Measurements from ENCODE around the gene RETREG2.

The RETREG2 gene

DNA sequence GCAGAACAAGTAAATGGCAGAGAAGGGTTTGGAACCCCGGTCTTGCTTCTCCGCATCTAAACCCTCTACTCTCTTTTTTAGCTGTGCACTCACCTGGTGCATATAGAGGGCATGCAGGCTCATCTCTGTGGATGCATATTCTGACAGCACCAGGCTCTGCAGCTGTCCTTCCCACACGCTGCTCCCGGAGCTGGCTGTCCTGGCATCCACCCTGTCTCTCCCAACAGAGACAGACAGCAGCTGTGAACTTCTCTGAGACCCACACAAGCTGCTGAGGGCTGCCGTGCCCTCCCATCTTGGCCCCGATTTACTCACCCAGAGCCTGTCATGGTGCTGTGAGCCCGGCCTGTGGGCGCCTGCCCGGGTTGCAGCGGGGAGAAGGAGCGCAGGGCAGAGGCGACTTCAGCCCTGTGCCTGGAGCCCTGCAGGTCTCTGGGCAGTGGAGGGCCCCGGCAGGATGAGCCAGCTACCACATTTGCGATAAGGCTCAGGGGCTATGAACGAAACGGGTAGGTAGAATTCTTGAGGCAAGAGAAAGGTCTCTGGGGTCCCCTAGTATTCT, 44.0 kb downstream of the RETREG2 start:
- TF ChIP-seq TCF12 (IDR thresholded peaks at IDR 0.05; ENCODE audit: low read depth), result no peak
- no peak for TF ChIP-seq FOXM1 (IDR thresholded peaks at IDR 0.05; ENCODE audit: borderline replicate concordance, low read depth)
- no peak for TF ChIP-seq YY1 (IDR thresholded peaks at IDR 0.05; ENCODE audit: low read depth)
- TF ChIP-seq NFIC (IDR thresholded peaks at IDR 0.05), result no peak
- TF ChIP-seq RAD21 (IDR thresholded peaks at IDR 0.05; ENCODE audit: low read depth), result no peak
- TF ChIP-seq ZBTB7A (IDR thresholded peaks at IDR 0.05; ENCODE audit: low read depth), result no peak
- TF ChIP-seq TEAD4 (IDR thresholded peaks at IDR 0.05), result no peak
- TF ChIP-seq EGR1 (IDR thresholded peaks at IDR 0.05), result no peak
- no peak for TF ChIP-seq EP300 (IDR thresholded peaks at IDR 0.05; ENCODE audit: borderline replicate concordance)
- no peak for TF ChIP-seq CREB1 (IDR thresholded peaks at IDR 0.05; ENCODE audit: low read depth)
- TF ChIP-seq TAF1 (IDR thresholded peaks at IDR 0.05; ENCODE audit: low read depth), result no peak
- TF ChIP-seq, protein P1, sequence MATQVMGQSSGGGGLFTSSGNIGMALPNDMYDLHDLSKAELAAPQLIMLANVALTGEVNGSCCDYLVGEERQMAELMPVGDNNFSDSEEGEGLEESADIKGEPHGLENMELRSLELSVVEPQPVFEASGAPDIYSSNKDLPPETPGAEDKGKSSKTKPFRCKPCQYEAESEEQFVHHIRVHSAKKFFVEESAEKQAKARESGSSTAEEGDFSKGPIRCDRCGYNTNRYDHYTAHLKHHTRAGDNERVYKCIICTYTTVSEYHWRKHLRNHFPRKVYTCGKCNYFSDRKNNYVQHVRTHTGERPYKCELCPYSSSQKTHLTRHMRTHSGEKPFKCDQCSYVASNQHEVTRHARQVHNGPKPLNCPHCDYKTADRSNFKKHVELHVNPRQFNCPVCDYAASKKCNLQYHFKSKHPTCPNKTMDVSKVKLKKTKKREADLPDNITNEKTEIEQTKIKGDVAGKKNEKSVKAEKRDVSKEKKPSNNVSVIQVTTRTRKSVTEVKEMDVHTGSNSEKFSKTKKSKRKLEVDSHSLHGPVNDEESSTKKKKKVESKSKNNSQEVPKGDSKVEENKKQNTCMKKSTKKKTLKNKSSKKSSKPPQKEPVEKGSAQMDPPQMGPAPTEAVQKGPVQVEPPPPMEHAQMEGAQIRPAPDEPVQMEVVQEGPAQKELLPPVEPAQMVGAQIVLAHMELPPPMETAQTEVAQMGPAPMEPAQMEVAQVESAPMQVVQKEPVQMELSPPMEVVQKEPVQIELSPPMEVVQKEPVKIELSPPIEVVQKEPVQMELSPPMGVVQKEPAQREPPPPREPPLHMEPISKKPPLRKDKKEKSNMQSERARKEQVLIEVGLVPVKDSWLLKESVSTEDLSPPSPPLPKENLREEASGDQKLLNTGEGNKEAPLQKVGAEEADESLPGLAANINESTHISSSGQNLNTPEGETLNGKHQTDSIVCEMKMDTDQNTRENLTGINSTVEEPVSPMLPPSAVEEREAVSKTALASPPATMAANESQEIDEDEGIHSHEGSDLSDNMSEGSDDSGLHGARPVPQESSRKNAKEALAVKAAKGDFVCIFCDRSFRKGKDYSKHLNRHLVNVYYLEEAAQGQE (IDR thresholded peaks at IDR 0.05; ENCODE audit: low read depth), result no peak
- no peak for TF ChIP-seq CEBPB (IDR thresholded peaks at IDR 0.05)

- TF ChIP-seq MAX (IDR thresholded peaks at IDR 0.05) (no peak), NFIC (IDR thresholded peaks at IDR 0.05) (no peak), TCF12 (IDR thresholded peaks at IDR 0.05; ENCODE audit: low read depth) (no peak), CREB1 (IDR thresholded peaks at IDR 0.05; ENCODE audit: low read depth) (no peak), EGR1 (IDR thresholded peaks at IDR 0.05) (no peak)
- TF ChIP-seq, protein P1 (IDR thresholded peaks at IDR 0.05; ENCODE audit: low read depth), result no peak
Observed at GRCh38 chr2:219223831-219224610, 45.9 kb downstream of the RETREG2 start.

DNA sequence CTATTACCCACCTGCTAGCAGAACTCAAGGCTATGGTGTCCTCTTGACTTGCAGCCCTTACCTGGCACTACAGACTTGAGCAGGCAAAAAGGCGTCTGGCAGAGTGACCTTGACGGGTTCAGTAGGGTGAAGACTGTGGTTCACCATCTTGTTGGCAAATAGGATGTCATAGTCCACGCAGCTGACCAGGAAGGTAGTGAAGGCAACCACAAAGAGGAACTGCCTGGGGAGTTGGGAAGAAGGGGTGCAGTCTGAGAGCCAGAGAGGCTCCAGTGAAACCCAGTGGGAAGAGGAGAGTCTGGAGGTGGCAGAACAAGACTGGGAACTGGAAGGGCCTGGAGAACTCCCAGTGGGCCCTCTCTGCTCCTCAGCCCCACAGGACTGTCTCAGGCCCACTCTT, 47.3 kb downstream of the RETREG2 start:
- TF ChIP-seq TEAD4 (IDR thresholded peaks at IDR 0.05), result no peak
- TF ChIP-seq, protein P1 (IDR thresholded peaks at IDR 0.05; ENCODE audit: low read depth), result no peak
- TF ChIP-seq MAX (IDR thresholded peaks at IDR 0.05), result no peak
- TF ChIP-seq TAF1 (IDR thresholded peaks at IDR 0.05; ENCODE audit: low read depth), result no peak
- no peak for TF ChIP-seq CEBPB (IDR thresholded peaks at IDR 0.05)
- no peak for TF ChIP-seq TCF12 (IDR thresholded peaks at IDR 0.05; ENCODE audit: low read depth)
- TF ChIP-seq CREB1 (IDR thresholded peaks at IDR 0.05; ENCODE audit: low read depth), result no peak
- TF ChIP-seq EP300 (IDR thresholded peaks at IDR 0.05; ENCODE audit: borderline replicate concordance), result no peak
- TF ChIP-seq NFIC (IDR thresholded peaks at IDR 0.05), result no peak
- TF ChIP-seq USF1 (IDR thresholded peaks at IDR 0.05), result no peak
- TF ChIP-seq EGR1 (IDR thresholded peaks at IDR 0.05), result no peak
- TF ChIP-seq ZBTB7A (IDR thresholded peaks at IDR 0.05; ENCODE audit: low read depth), result no peak
- no peak for TF ChIP-seq FOXM1 (IDR thresholded peaks at IDR 0.05; ENCODE audit: borderline replicate concordance, low read depth)
- no peak for TF ChIP-seq YY1 (IDR thresholded peaks at IDR 0.05; ENCODE audit: low read depth)
- TF ChIP-seq RAD21 (IDR thresholded peaks at IDR 0.05; ENCODE audit: low read depth), result no peak

GRCh38 chr2:219228041-219228910, 50.2 kb downstream of the RETREG2 start:
- TF ChIP-seq MAX (IDR thresholded peaks at IDR 0.05) (no peak), TAF1 (IDR thresholded peaks at IDR 0.05; ENCODE audit: low read depth) (no peak), EGR1 (IDR thresholded peaks at IDR 0.05) (no peak), FOXM1 (IDR thresholded peaks at IDR 0.05; ENCODE audit: borderline replicate concordance, low read depth) (no peak), NFIC (IDR thresholded peaks at IDR 0.05) (no peak), USF1 (IDR thresholded peaks at IDR 0.05) (no peak), CREB1 (IDR thresholded peaks at IDR 0.05; ENCODE audit: low read depth) (no peak), CEBPB (IDR thresholded peaks at IDR 0.05) (no peak), EP300 (IDR thresholded peaks at IDR 0.05; ENCODE audit: borderline replicate concordance) (no peak), YY1 (IDR thresholded peaks at IDR 0.05; ENCODE audit: low read depth) (no peak), RAD21 (IDR thresholded peaks at IDR 0.05; ENCODE audit: low read depth) (no peak), TEAD4 (IDR thresholded peaks at IDR 0.05) (no peak), ZBTB7A (IDR thresholded peaks at IDR 0.05; ENCODE audit: low read depth) (no peak), TCF12 (IDR thresholded peaks at IDR 0.05; ENCODE audit: low read depth) (no peak)
- TF ChIP-seq, protein P1 (IDR thresholded peaks at IDR 0.05; ENCODE audit: low read depth), result no peak
